CD4-positive, alpha-beta T cell (primary cell): ENCODE measurements around the gene ABCC8. TPM values are rescaled to one million over a fixed set of nuclear protein-coding genes. Genes with fewer than 3 reads are reported as not detected.
A peak's percentile ranks its signal among the peaks of the same experiment; 100 is the strongest.

Experiments used
- ATAC-seq: fragments of 200-7000 bp; cut with Tn5 transposase; one replicate; pipeline ENCODE4 v1.10.0; 2022; ENCODE audit warnings: mild to moderate bottlenecking; ENCODE audit not compliant: poor library complexity
- CTCF ChIA-PET: fragments of 350-600 bp; sonication (Branson Sonifier 250); formaldehyde crosslinking; loops from one replicate; lab custom pipeline; 2021; ENCODE audit warnings: antibody characterized with exemption, inconsistent platforms; lab: Charles Lee
- POLR2A ChIA-PET: fragments of 350-600 bp; sonication (Branson Sonifier 250); formaldehyde crosslinking; loops from one replicate; lab custom pipeline; 2021; ENCODE audit warnings: antibody characterized with exemption, inconsistent platforms; lab: Charles Lee
- DNase-seq, 14 experiments: peaks; one replicate each; pipeline ENCODE4 v3.0.0-alpha.2; 2013 to 2020; ENCODE audit warnings: mixed read lengths in 2 of 14
- H3K27ac ChIP-seq, 2 donors: one replicate each; pipeline versions ENCODE4 v1.5.1 to v1.7.0; 2013; ENCODE audit warnings: low read length in 2 of 2, low read depth in 1 of 2, mild to moderate bottlenecking in 1 of 2
- H3K27me3 ChIP-seq, 2 experiments: 1 replicate in 1 of 2; 2 replicates in 1 of 2; pipeline versions ENCODE4 v1.6.1 to v1.7.0; 2013; ENCODE audit warnings: low read length in 2 of 2, control low read depth in 1 of 2, mild to moderate bottlenecking in 1 of 2, moderate library complexity in 1 of 2; ENCODE audit not compliant: insufficient read depth in 2 of 2, control insufficient read depth in 1 of 2
- H3K36me3 ChIP-seq: one replicate; pipeline ENCODE4 v1.6.1; 2013; ENCODE audit warnings: low read length, control low read depth; ENCODE audit not compliant: insufficient read depth
- H3K4me1 ChIP-seq: one replicate; pipeline ENCODE4 v1.6.1; 2013; ENCODE audit warnings: low read length, control low read depth; ENCODE audit not compliant: insufficient read depth
- H3K4me3 ChIP-seq: one replicate; pipeline ENCODE4 v1.5.1; 2013; ENCODE audit warnings: mild to moderate bottlenecking, low read length, moderate library complexity
- H3K9me3 ChIP-seq, 2 experiments: 1 replicate in 1 of 2; 2 replicates in 1 of 2; pipeline versions ENCODE4 v1.6.1 to v1.7.0; 2013; ENCODE audit warnings: low read length in 2 of 2, mild to moderate bottlenecking in 2 of 2, control low read depth in 1 of 2, moderate library complexity in 1 of 2; ENCODE audit not compliant: control insufficient read depth in 1 of 2, insufficient read depth in 1 of 2
- H3K27ac Mint-ChIP-seq: one replicate; pipeline ENCODE4 v1.8.0; 2020; ENCODE audit warnings: mixed read lengths
- H3K27me3 Mint-ChIP-seq: one replicate; pipeline ENCODE4 v1.8.0; 2021; ENCODE audit warnings: mixed read lengths
- H3K36me3 Mint-ChIP-seq: one replicate; pipeline ENCODE4 v1.8.0; 2021; ENCODE audit warnings: low read depth, mixed read lengths
- H3K4me1 Mint-ChIP-seq: one replicate; pipeline ENCODE4 v1.8.0; 2021; ENCODE audit warnings: low read depth, mixed read lengths
- H3K4me3 Mint-ChIP-seq: one replicate; pipeline ENCODE4 v1.8.0; 2020; ENCODE audit warnings: mild to moderate bottlenecking, mixed read lengths
- H3K9me3 Mint-ChIP-seq: one replicate; pipeline ENCODE4 v1.8.0; 2020; ENCODE audit warnings: mixed read lengths
- intact Hi-C, 2 experiments: fragments of 100-400 bp; cut with DNase I in 1 of 2; cut with micrococcal nuclease in 1 of 2; formaldehyde crosslinking; loops; one replicate each; pipeline versions ENCODE4 v1.15.1 to v1.9.0; 2023 to 2025; cut with DNase I, micrococcal nuclease
- total RNA-seq, 174 experiments: library from RNA in 2 of 174; stranded (reverse) in 2 of 174; gene quantifications; one replicate each; pipeline ENCODE4 v1.2.3 and lab custom pipeline; 2021 to 2026
- TF ChIP-seq, protein P1 (sequence below): fragments of 200-600 bp; IDR thresholded peaks from one replicate; pipeline ENCODE4 v1.8.0; 2022; ENCODE audit warnings: antibody characterized with exemption, mild to moderate bottlenecking

Gene ABCC8
- total RNA-seq, 2 experiments from 2014 or later, result not detected

DNA sequence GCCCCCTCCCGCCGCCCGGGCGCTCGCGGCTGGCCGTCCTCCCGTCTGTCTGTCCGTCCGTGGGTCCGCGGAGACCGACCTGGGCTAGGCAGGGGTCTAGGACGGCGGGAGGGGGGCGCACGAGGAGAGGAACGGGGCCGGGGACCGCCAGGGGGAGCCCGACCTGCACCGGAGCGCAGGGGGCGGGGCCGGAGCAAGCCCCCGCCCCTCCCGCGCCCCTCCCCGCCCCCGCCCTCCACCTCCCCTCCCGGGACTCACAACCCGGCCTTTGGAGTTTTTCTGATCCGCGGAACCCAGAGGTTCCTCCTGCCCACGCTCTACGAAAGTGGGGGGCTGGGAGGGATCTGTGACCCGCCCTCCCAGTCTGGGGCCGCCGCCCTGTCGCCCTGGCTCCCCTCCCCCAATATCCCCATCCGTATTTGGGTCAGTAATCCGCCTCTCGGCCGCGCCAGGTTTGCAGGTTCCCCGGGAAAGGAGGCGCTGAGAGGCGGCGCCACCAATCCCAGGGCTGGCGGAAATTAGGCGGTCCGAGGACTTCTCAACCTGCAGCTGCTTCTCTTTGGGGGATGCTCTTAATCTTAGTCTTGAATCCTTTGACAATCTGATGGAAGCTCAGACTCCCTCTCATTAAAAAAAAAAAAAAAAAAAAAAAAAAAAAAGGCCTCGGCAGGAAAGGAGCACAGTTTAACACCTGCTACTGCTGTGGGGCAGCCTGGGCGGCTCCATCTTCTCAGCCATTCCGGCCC lies 87.3 kb downstream of the ABCC8 start:
- intact Hi-C loops, result loop anchor here in 1 of 2 experiments (5.0 kb wide), 1 partner anchor 112 kb away; the partner anchor contains the start of gene NUCB2
- no peaks in the 10 kb centered on the region for H3K9me3 ChIP-seq
- H3K36me3 ChIP-seq, result no peaks in the 10 kb centered on the region
- ATAC-seq, result peak; percentile 88
- CTCF ChIA-PET, result interaction anchor here (0.5 to 1.7 kb wide), 6 partner anchors 35 to 717 kb away, joined by 3 to 7 read pairs (median 4); no protein-coding TSS in a partner anchor
- H3K4me3 ChIP-seq, result peak overlapping the region; percentile 62
- no peak overlapping the region for H3K27ac ChIP-seq
- no peaks in the 10 kb centered on the region for H3K27me3 ChIP-seq
- Mint-ChIP-seq H3K4me3 (peak overlapping the region; percentile 93), H3K4me1 (no peaks in the 10 kb centered on the region), H3K36me3 (no peaks in the 10 kb centered on the region), H3K27ac (peak overlapping the region; percentile 58), H3K27me3 (no peaks in the 10 kb centered on the region), H3K9me3 (no peaks in the 10 kb centered on the region)
- H3K4me1 ChIP-seq, result peaks cover 15% of the 10 kb centered on the region
- POLR2A ChIA-PET, result interaction anchor here (1.0 kb wide), 1 partner anchor 311 kb away, joined by 3 read pairs; no protein-coding TSS in a partner anchor
- DNase-seq, result peak; percentile 69 to 91 (median 77)
- TF ChIP-seq, protein P1, sequence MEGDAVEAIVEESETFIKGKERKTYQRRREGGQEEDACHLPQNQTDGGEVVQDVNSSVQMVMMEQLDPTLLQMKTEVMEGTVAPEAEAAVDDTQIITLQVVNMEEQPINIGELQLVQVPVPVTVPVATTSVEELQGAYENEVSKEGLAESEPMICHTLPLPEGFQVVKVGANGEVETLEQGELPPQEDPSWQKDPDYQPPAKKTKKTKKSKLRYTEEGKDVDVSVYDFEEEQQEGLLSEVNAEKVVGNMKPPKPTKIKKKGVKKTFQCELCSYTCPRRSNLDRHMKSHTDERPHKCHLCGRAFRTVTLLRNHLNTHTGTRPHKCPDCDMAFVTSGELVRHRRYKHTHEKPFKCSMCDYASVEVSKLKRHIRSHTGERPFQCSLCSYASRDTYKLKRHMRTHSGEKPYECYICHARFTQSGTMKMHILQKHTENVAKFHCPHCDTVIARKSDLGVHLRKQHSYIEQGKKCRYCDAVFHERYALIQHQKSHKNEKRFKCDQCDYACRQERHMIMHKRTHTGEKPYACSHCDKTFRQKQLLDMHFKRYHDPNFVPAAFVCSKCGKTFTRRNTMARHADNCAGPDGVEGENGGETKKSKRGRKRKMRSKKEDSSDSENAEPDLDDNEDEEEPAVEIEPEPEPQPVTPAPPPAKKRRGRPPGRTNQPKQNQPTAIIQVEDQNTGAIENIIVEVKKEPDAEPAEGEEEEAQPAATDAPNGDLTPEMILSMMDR, result peak; percentile 79

DNA sequence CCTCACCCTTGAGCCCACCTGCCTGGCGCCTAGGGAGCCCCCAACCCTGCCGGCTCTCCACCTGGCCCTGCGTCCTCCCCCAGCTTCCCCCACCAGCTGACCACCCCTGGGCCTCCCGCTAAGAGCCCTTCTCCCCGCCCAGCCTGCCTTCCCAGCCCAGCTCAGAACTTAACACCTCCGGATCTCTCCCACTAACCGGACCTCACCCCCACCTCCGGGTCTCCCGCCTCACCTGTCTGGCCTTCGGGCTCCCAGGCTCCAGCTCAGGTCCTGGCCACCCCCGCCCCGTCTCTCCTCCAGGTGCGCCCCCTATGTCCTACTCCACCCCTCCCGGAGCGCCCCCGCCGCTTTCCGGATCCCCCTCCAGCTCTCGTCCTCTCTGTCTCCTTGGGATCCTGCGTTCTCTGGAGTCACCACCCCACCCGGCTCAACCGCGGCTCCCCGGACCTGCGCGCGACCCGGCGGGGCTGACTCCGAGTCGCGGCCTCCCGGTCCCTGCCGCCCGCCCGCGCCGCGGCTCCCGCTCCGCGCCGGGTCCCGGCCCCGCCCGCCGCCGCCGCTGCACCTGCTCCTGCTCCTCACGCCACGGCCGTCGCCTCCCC lies 87.9 kb downstream of the ABCC8 start, which contains the start of gene KCNJ11:
KCNJ11 (minus strand) TSS at position 51 of the 602 bp plus-strand sequence. CDS start 568 bp downstream, outside the sequence.
- Histone ChIP-seq H3K4me3 (peak within 1 kb of the TSS; percentile 62), H3K36me3 (no peaks in the 10 kb centered on the region), H3K4me1 (peaks cover 19% of the 10 kb centered on the region), H3K9me3 (no peaks in the 10 kb centered on the region), H3K27me3 (no peaks in the 10 kb centered on the region), H3K27ac (no peak within 1 kb of the TSS)
- Mint-ChIP-seq H3K36me3 (no peaks in the 10 kb centered on the region), H3K27me3 (no peaks in the 10 kb centered on the region), H3K4me3 (peak within 1 kb of the TSS; percentile 93), H3K27ac (peak within 1 kb of the TSS; percentile 58), H3K4me1 (no peaks in the 10 kb centered on the region), H3K9me3 (no peaks in the 10 kb centered on the region)
- TF ChIP-seq, protein P1, result no peak
- DNase-seq, result peak in 1 of 14 experiments; percentile 19
- ATAC-seq, result peak; percentile 58
- ChIA-PET POLR2A (interaction anchor here (0.6 to 1.0 kb wide), 3 partner anchors 35 to 310 kb away, joined by 3 to 4 read pairs (median 3); no protein-coding TSS in a partner anchor), CTCF (interaction anchor here (1.0 to 1.7 kb wide), 3 partner anchors 35 to 139 kb away, joined by 3 to 7 read pairs (median 3); no protein-coding TSS in a partner anchor)
- intact Hi-C loops, result loop anchor here in 1 of 2 experiments (5.0 kb wide), 1 partner anchor 111 kb away; the partner anchor contains the start of gene NUCB2

DNA sequence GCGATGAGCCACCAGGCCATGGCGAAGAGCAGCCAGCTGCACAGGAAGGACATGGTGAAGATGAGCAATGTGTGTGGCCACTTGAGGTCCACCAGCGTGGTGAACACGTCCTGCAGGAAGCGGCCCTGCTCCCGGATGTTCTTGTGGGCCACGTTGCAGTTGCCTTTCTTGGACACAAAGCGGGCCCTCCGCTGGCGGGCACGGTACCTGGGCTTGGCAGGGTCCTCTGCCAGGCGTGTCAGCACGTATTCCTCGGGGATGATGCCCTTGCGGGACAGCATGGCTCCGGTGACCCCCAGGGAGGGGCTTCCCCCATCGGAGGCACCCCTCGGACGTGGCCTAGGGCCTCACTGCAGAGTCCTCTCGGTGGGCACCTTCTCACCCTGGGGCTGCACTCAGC lies 88.8 kb downstream of the ABCC8 start:
- no peak overlapping the region for H3K27ac ChIP-seq
- peaks cover 19% of the 10 kb centered on the region for H3K4me1 ChIP-seq
- ChIA-PET CTCF (no interaction called here), POLR2A (no interaction called here)
- Mint-ChIP-seq H3K27me3 (no peaks in the 10 kb centered on the region), H3K9me3 (no peaks in the 10 kb centered on the region), H3K4me3 (peak overlapping the region; percentile 75), H3K27ac (no peak overlapping the region), H3K4me1 (no peaks in the 10 kb centered on the region), H3K36me3 (no peaks in the 10 kb centered on the region)
- no peaks in the 10 kb centered on the region for H3K9me3 ChIP-seq
- DNase-seq (peak in 1 of 14 experiments; percentile 37), ATAC-seq (no peak)
- H3K4me3 ChIP-seq, result no peak overlapping the region
- no peaks in the 10 kb centered on the region for H3K27me3 ChIP-seq
- TF ChIP-seq, protein P1, result no peak
- H3K36me3 ChIP-seq, result no peaks in the 10 kb centered on the region
- intact Hi-C loops, result loop anchor here in 1 of 2 experiments (2.0 to 5.0 kb wide), 2 partner anchors 33 to 111 kb away; partner anchors contain the start of gene NUCB2
